Measurements from ENCODE around the gene PDLIM5. TPM values are rescaled to one million over a fixed set of nuclear protein-coding genes. Genes with fewer than 3 reads are reported as not detected.

The PDLIM5 gene
- total RNA-seq, 4 donors from 2014 or later = 473 to 833 (median 673) TPM

- no peak for TF ChIP-seq CTCF (IDR thresholded peaks at IDR 0.05 in 4 of 5, conservative IDR thresholded peaks at IDR 0.05 in 1 of 5)
- no peak for TF ChIP-seq POLR2A (IDR thresholded peaks at IDR 0.05)
- intact Hi-C loops (cut with DNase I; ENCODE audit: low total_unique reads) = no loop called here
- no peaks in the 10 kb centered on the region for H3K9me3 ChIP-seq
- H3K4me3 ChIP-seq = no peak overlapping the region
- no peak for DNase-seq
- no peaks in the 10 kb centered on the region for H3K36me3 ChIP-seq
- H3K27me3 ChIP-seq = no peaks in the 10 kb centered on the region
- no peak overlapping the region for H3K27ac ChIP-seq
- ATAC-seq = no peak
- in situ Hi-C loops (cut with MboI; ENCODE audit: low sequenced_read_pairs in 4 of 4) = loop anchor here in 1 of 4 donors (25.0 kb wide), 1 partner anchor 470 kb away; no protein-coding TSS in a partner anchor
- peaks cover 0 to 3% of the 10 kb centered on the region in 2 donors for H3K4me1 ChIP-seq
Observed at GRCh38 chr4:94641702-94642560, 190.2 kb downstream of the PDLIM5 start.

GRCh38 chr4:94642561-94642866, 190.8 kb downstream of the PDLIM5 start:
- in situ Hi-C loops (cut with MboI; ENCODE audit: low sequenced_read_pairs in 4 of 4) = loop anchor here in 1 of 4 donors (25.0 kb wide), 1 partner anchor 470 kb away; no protein-coding TSS in a partner anchor
- H3K27ac ChIP-seq = no peak overlapping the region
- peak; percentile 48 to 64 for ATAC-seq
- TF ChIP-seq POLR2A (IDR thresholded peaks at IDR 0.05) = no peak
- TF ChIP-seq CTCF (IDR thresholded peaks at IDR 0.05 in 4 of 5, conservative IDR thresholded peaks at IDR 0.05 in 1 of 5) = no peak
- intact Hi-C loops (cut with DNase I; ENCODE audit: low total_unique reads) = no loop called here
- H3K4me1 ChIP-seq = peaks cover 0 to 3% of the 10 kb centered on the region in 2 donors
- DNase-seq = no peak
- no peaks in the 10 kb centered on the region for H3K9me3 ChIP-seq
- no peaks in the 10 kb centered on the region for H3K36me3 ChIP-seq
- no peaks in the 10 kb centered on the region for H3K27me3 ChIP-seq
- no peak overlapping the region for H3K4me3 ChIP-seq

DNA sequence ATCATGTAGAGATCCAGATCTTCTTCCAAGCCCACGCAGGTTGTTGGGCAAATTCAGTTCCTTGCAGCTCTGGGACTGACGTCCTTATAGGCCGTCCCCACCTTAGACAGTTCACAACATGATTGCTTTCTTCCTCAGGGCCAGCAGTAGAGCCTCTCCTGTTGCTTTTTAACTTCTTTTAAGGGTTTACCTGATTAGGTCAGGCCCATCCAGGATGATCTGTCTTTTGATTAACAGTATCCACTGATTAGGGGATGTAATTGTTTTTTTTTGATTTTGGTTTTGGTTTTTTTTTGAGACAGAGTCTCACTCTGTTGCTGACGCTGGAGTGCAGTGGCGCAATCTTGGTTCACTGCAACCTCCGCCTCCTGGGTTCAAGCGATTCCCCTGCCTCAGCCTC, 197.0 kb downstream of the PDLIM5 start:
- H3K27ac ChIP-seq = no peak overlapping the region
- intact Hi-C loops (cut with DNase I; ENCODE audit: low total_unique reads) = no loop called here
- TF ChIP-seq POLR2A (IDR thresholded peaks at IDR 0.05) (no peak), CTCF (IDR thresholded peaks at IDR 0.05 in 4 of 5, conservative IDR thresholded peaks at IDR 0.05 in 1 of 5) (no peak)
- in situ Hi-C loops (cut with MboI; ENCODE audit: low sequenced_read_pairs in 4 of 4) = loop anchor here in 1 of 4 donors (25.0 kb wide), 1 partner anchor 464 kb away; no protein-coding TSS in a partner anchor
- no peaks in the 10 kb centered on the region for H3K4me1 ChIP-seq
- H3K9me3 ChIP-seq = no peaks in the 10 kb centered on the region
- no peak overlapping the region for H3K4me3 ChIP-seq
- ATAC-seq = no peak
- no peak for DNase-seq
- H3K27me3 ChIP-seq = no peaks in the 10 kb centered on the region
- H3K36me3 ChIP-seq = peaks cover 0 to 7% of the 10 kb centered on the region in 2 donors

GRCh38 chr4:94649381-94650133, 197.8 kb downstream of the PDLIM5 start:
- in situ Hi-C loops (cut with MboI; ENCODE audit: low sequenced_read_pairs in 4 of 4) = loop anchor here in 1 of 4 donors (25.0 kb wide), 1 partner anchor 463 kb away; no protein-coding TSS in a partner anchor
- Histone ChIP-seq H3K4me1 (no peaks in the 10 kb centered on the region), H3K4me3 (no peak overlapping the region), H3K9me3 (no peaks in the 10 kb centered on the region), H3K27me3 (no peaks in the 10 kb centered on the region), H3K27ac (no peak overlapping the region), H3K36me3 (peaks cover 0 to 7% of the 10 kb centered on the region in 2 donors)
- TF ChIP-seq CTCF (IDR thresholded peaks at IDR 0.05 in 4 of 5, conservative IDR thresholded peaks at IDR 0.05 in 1 of 5) (no peak), POLR2A (IDR thresholded peaks at IDR 0.05) (no peak)
- ATAC-seq = no peak
- intact Hi-C loops (cut with DNase I; ENCODE audit: low total_unique reads) = no loop called here
- no peak for DNase-seq
